GM19238 (cell line): ENCODE data around the gene RBM4.

Source experiments
- DNase-seq: peaks from one replicate; pipeline ENCODE4 v3.0.0; 2011; ENCODE audit warnings: low spot score; ENCODE audit not compliant: insufficient read length

The RBM4 gene

GRCh38 chr11:66651016-66651415, 12.5 kb downstream of the RBM4 start:
- no peak for DNase-seq

- DNase-seq: no peak
Observed at GRCh38 chr11:66652651-66653050, 14.1 kb downstream of the RBM4 start.

GRCh38 chr11:66653123-66653522, 14.6 kb downstream of the RBM4 start:
- no peak for DNase-seq

- no peak for DNase-seq
Observed at GRCh38 chr11:66659763-66660162, 21.3 kb downstream of the RBM4 start.

- no peak for DNase-seq
Observed at GRCh38 chr11:66663741-66664296, 25.3 kb downstream of the RBM4 start.

GRCh38 chr11:66665369-66665768, 26.9 kb downstream of the RBM4 start:
- DNase-seq: no peak

- DNase-seq: no peak
Observed at GRCh38 chr11:66670816-66671215, 32.3 kb downstream of the RBM4 start.

- DNase-seq: no peak
Observed at GRCh38 chr11:66674964-66675602, 36.6 kb downstream of the RBM4 start.

- no peak for DNase-seq
Observed at GRCh38 chr11:66676282-66676919, 37.9 kb downstream of the RBM4 start.

- no peak for DNase-seq
Observed at GRCh38 chr11:66676931-66677598, 38.6 kb downstream of the RBM4 start.

GRCh38 chr11:66677599-66678375, 39.3 kb downstream of the RBM4 start, which contains the start of gene RBM4B:
TSS of gene RBM4B (minus strand) at chr11:66677887. CDS start at chr11:66677079, 808 bp downstream.
- peak; percentile 93 for DNase-seq

GRCh38 chr11:66680966-66681645, 42.6 kb downstream of the RBM4 start:
- no peak for DNase-seq

GRCh38 chr11:66683877-66684276, 45.4 kb downstream of the RBM4 start:
- DNase-seq: no peak

GRCh38 chr11:66684635-66685034, 46.1 kb downstream of the RBM4 start:
- no peak for DNase-seq

- no peak for DNase-seq
Observed at GRCh38 chr11:66685276-66686099, 47.0 kb downstream of the RBM4 start.

GRCh38 chr11:66686100-66686785, 47.7 kb downstream of the RBM4 start:
- DNase-seq: no peak

GRCh38 chr11:66686801-66687750, 48.6 kb downstream of the RBM4 start:
- DNase-seq: no peak

- no peak for DNase-seq
Observed at GRCh38 chr11:66687831-66688281, 49.4 kb downstream of the RBM4 start.
